Sigmoid colon (tissue), 7 donors: ENCODE data around the gene GSTO1. TPM values are rescaled to one million over a fixed set of nuclear protein-coding genes. Genes with fewer than 3 reads are reported as not detected.

ENCODE experiments used
- DNase-seq: peaks from one replicate; pipeline ENCODE4 v3.0.0-alpha.2; 2019
- H3K27ac ChIP-seq, 4 donors: fragments of 200-600 bp; sonication (generic); one replicate each; pipeline ENCODE4 v1.5.1; 2016 to 2019; ENCODE audit warnings: mild to moderate bottlenecking in 1 of 4
- H3K27me3 ChIP-seq, 3 donors: fragments of 200-600 bp; sonication (generic); one replicate each; pipeline ENCODE4 v1.5.1; 2019; ENCODE audit warnings: mild to moderate bottlenecking in 1 of 3
- H3K36me3 ChIP-seq, 4 donors: fragments of 200-600 bp; sonication (generic); one replicate each; pipeline ENCODE4 v1.5.1; 2016 to 2019
- H3K4me1 ChIP-seq, 4 donors: fragments of 200-600 bp; sonication (generic); one replicate each; pipeline ENCODE4 v1.5.1; 2017 to 2019
- H3K4me3 ChIP-seq, 4 donors: fragments of 200-600 bp; sonication (generic); one replicate each; pipeline ENCODE4 v1.5.1; 2017 to 2019; ENCODE audit warnings: mild to moderate bottlenecking in 2 of 4, moderate library complexity in 1 of 4
- H3K9me3 ChIP-seq, 4 donors: fragments of 200-600 bp in 3 of 4; sonication (generic) in 3 of 4; one replicate each; pipeline versions ENCODE4 v1.5.1 to v1.6.1; 2013 to 2019
- EP300 ChIP-seq, 4 donors: sonication (generic); formaldehyde crosslinking; IDR thresholded peaks; one replicate each; pipeline ENCODE4 v1.6.1; 2017; ENCODE audit warnings: antibody characterized with exemption in 4 of 4
- POLR2A ChIP-seq, 2 donors: fragments of 450-650 bp; IDR thresholded peaks; one replicate each; pipeline ENCODE4 v1.6.1; 2016; ENCODE audit warnings: antibody characterized with exemption in 2 of 2, mild to moderate bottlenecking in 2 of 2, moderate library complexity in 2 of 2
- POLR2AphosphoS5 ChIP-seq, 4 donors: sonication (generic); formaldehyde crosslinking; IDR thresholded peaks; one replicate each; pipeline ENCODE4 v1.6.1; 2017; ENCODE audit warnings: antibody characterized with exemption in 4 of 4
- WGBS, 2 donors: extraction: QIAGEN DNeasy Blood & Tissue Kit; methylation state at CpG; one replicate each; pipeline ENCODE4 v1.1.7; 2013; 5-methylcytosine and 5-hydroxymethylcytosine counted together
- intact Hi-C: fragments of 100-400 bp; cut with DNase I; formaldehyde crosslinking; loops from one replicate; pipeline ENCODE4 v1.15.1; 2023
- polyA plus RNA-seq, 3 donors: library from polyadenylated mRNA; stranded (reverse); fragments of 200-250 nt; gene quantifications; one replicate each; pipeline ENCODE4 v1.2.3, GENCODE V29; 2013
- total RNA-seq, 4 donors: library from RNA; depleted of rRNA; stranded (reverse); fragments of >200 nt; gene quantifications; one replicate each; pipeline ENCODE4 v1.1.0, GENCODE V29; 2016
- TF ChIP-seq, protein P1 (sequence below), 4 experiments: fragments of 450-650 bp in 3 of 4; fragments of 200-600 bp in 1 of 4; IDR thresholded peaks; one replicate each; pipeline ENCODE4 v1.5.1; 2016 to 2019; ENCODE audit warnings: antibody characterized with exemption in 4 of 4, mild to moderate bottlenecking in 3 of 4, moderate library complexity in 2 of 4
- donor health status: healthy with polysubstance abuse.
- donor health status: Bipolar disorder and iron deficiency.
- donor health status: healthy.

GSTO1 gene
- total and polyA plus RNA-seq, 7 donors, result 77.5 to 189 (median 141) TPM

- H3K9me3 ChIP-seq, result no peaks in the 10 kb centered on the region
- 28 to 55% methylated on average over 2 of the region's 2 CpGs for WGBS, 2 donors
- no peak overlapping the region for H3K4me3 ChIP-seq
- DNase-seq, result no peak
- TF ChIP-seq, protein P1, sequence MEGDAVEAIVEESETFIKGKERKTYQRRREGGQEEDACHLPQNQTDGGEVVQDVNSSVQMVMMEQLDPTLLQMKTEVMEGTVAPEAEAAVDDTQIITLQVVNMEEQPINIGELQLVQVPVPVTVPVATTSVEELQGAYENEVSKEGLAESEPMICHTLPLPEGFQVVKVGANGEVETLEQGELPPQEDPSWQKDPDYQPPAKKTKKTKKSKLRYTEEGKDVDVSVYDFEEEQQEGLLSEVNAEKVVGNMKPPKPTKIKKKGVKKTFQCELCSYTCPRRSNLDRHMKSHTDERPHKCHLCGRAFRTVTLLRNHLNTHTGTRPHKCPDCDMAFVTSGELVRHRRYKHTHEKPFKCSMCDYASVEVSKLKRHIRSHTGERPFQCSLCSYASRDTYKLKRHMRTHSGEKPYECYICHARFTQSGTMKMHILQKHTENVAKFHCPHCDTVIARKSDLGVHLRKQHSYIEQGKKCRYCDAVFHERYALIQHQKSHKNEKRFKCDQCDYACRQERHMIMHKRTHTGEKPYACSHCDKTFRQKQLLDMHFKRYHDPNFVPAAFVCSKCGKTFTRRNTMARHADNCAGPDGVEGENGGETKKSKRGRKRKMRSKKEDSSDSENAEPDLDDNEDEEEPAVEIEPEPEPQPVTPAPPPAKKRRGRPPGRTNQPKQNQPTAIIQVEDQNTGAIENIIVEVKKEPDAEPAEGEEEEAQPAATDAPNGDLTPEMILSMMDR (IDR thresholded peaks at IDR 0.05), result no peak
- TF ChIP-seq EP300 (IDR thresholded peaks at IDR 0.05), result no peak
- TF ChIP-seq POLR2AphosphoS5 (IDR thresholded peaks at IDR 0.05), result no peak
- TF ChIP-seq POLR2A (IDR thresholded peaks at IDR 0.05), result no peak
- peaks cover 0 to 7% (median 2%) of the 10 kb centered on the region in 4 donors for H3K4me1 ChIP-seq
- H3K27ac ChIP-seq, result no peak overlapping the region
- H3K36me3 ChIP-seq, result no peaks in the 10 kb centered on the region
- H3K27me3 ChIP-seq, result peaks cover 0 to 15% (median 8%) of the 10 kb centered on the region in 3 donors
- intact Hi-C loops, result no loop called here
Measured at GRCh38 chr10:104277785-104278184, 23.1 kb downstream of the GSTO1 start.

DNA sequence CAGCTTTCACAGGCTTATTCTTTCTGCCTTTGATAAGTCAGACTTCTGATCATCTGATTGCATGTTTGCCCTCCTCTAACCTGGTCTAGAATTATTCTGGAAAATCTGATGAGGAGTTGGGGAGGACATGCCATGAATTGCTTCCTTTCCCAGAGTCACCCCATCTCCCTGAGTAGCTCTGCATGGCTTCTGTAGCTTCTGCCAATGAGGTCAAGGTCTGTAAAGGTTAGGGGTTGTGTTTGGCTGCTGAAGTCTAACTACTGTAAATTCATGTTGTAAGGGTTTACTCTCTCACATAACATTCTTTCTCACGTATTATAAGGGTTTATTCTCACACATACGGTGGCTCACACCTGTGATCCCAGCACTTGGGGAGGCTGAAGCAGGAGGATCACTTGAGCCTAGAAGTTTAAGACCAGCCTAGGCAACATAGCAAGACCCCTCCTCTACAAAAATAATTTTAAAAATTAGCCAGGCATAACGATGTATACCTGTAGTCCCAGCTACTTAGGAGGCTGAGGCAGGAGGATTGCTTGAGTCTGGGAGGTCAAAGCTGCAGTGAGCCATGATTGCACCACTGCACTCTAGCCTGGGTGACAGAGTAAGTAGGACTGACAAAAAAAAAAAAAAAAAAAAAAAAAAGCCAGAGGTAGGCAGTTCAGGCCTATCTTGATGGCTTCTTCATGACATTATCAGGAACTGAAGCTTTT, 25.0 kb downstream of the GSTO1 start:
- intact Hi-C loops, result no loop called here
- H3K4me1 ChIP-seq, result peaks cover 0 to 4% (median 1%) of the 10 kb centered on the region in 4 donors
- no peaks in the 10 kb centered on the region for H3K36me3 ChIP-seq
- no peak overlapping the region for H3K27ac ChIP-seq
- H3K9me3 ChIP-seq, result no peaks in the 10 kb centered on the region
- H3K27me3 ChIP-seq, result peaks cover 0 to 10% (median 6%) of the 10 kb centered on the region in 3 donors
- DNase-seq, result no peak
- 95% methylated on average over 3 of the region's 3 CpGs for WGBS, 2 donors
- no peak for TF ChIP-seq EP300 (IDR thresholded peaks at IDR 0.05)
- TF ChIP-seq, protein P1 (IDR thresholded peaks at IDR 0.05), result no peak
- no peak for TF ChIP-seq POLR2A (IDR thresholded peaks at IDR 0.05)
- no peak for TF ChIP-seq POLR2AphosphoS5 (IDR thresholded peaks at IDR 0.05)
- no peak overlapping the region for H3K4me3 ChIP-seq

DNA sequence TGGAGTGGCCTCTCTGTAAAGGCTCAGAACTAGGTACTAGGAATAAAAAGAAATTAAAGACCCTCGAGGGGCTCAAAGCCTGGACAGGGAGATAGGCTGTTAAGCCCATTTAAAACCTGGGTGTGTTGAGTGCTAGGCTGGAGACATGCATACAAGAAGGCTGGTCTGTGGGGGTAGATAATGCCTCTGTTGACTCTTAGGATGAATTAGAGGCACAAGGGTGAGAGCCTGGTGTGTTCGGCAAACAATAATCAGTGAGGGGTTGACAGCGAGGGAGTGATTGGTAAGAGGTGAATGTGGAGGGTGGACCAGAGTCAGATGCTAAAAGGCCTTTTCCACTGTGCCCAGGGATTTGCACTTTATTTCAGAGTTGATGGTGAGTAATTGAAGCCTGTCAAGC, 27.0 kb downstream of the GSTO1 start:
- no peaks in the 10 kb centered on the region for H3K36me3 ChIP-seq
- 91 to 94% methylated on average over 3 of the region's 3 CpGs for WGBS, 2 donors
- intact Hi-C loops, result no loop called here

GRCh38 chr10:104284846-104285245, 30.2 kb downstream of the GSTO1 start:
- no peak for DNase-seq
- intact Hi-C loops, result no loop called here
- Histone ChIP-seq H3K36me3 (no peaks in the 10 kb centered on the region), H3K27me3 (no peaks in the 10 kb centered on the region), H3K27ac (no peak overlapping the region), H3K4me1 (no peaks in the 10 kb centered on the region), H3K4me3 (no peak overlapping the region), H3K9me3 (no peaks in the 10 kb centered on the region)
- WGBS, 2 donors, result 84 to 92% methylated on average over 7 of the region's 7 CpGs
- no peak for TF ChIP-seq POLR2AphosphoS5 (IDR thresholded peaks at IDR 0.05)
- TF ChIP-seq POLR2A (IDR thresholded peaks at IDR 0.05), result no peak
- TF ChIP-seq EP300 (IDR thresholded peaks at IDR 0.05), result no peak
- TF ChIP-seq, protein P1 (IDR thresholded peaks at IDR 0.05), result no peak

More for the DNA sequence above, 27.0 kb downstream of the GSTO1 start:
- H3K27ac ChIP-seq, result no peak overlapping the region
- H3K27me3 ChIP-seq, result no peaks in the 10 kb centered on the region
- no peak overlapping the region for H3K4me3 ChIP-seq
- no peaks in the 10 kb centered on the region for H3K9me3 ChIP-seq
- no peaks in the 10 kb centered on the region for H3K4me1 ChIP-seq
- no peak for DNase-seq
- TF ChIP-seq EP300 (IDR thresholded peaks at IDR 0.05) (no peak), POLR2A (IDR thresholded peaks at IDR 0.05) (no peak), POLR2AphosphoS5 (IDR thresholded peaks at IDR 0.05) (no peak)
- TF ChIP-seq, protein P1 (IDR thresholded peaks at IDR 0.05), result no peak
